ENCODE data around the gene DPF1. TPM values are rescaled to one million over a fixed set of nuclear protein-coding genes. Genes with fewer than 3 reads are reported as not detected.

Gene DPF1
- total RNA-seq, 1 donor from 2014 or later: 4.8 TPM

GRCh38 chr19:38223119-38223523 lies 901 bp downstream of the DPF1 start:
- Mint-ChIP-seq H3K36me3 (ENCODE audit: insufficient read depth) (peaks cover 3% of the 10 kb centered on the region), H3K4me1 (ENCODE audit: low read depth) (peaks cover 16% of the 10 kb centered on the region), H3K4me3 (ENCODE audit: low read depth) (peak overlapping the region; percentile 76), H3K9me3 (ENCODE audit: low read depth) (no peaks in the 10 kb centered on the region), H3K27ac (peak overlapping the region; percentile 1), H3K27me3 (peaks cover 32% of the 10 kb centered on the region)
- TF ChIP-seq CTCF (IDR thresholded peaks at IDR 0.05; ENCODE audit: unreplicated experiment): no peak
- DNase-seq (ENCODE audit: low spot score, unreplicated experiment): no peak

DNA sequence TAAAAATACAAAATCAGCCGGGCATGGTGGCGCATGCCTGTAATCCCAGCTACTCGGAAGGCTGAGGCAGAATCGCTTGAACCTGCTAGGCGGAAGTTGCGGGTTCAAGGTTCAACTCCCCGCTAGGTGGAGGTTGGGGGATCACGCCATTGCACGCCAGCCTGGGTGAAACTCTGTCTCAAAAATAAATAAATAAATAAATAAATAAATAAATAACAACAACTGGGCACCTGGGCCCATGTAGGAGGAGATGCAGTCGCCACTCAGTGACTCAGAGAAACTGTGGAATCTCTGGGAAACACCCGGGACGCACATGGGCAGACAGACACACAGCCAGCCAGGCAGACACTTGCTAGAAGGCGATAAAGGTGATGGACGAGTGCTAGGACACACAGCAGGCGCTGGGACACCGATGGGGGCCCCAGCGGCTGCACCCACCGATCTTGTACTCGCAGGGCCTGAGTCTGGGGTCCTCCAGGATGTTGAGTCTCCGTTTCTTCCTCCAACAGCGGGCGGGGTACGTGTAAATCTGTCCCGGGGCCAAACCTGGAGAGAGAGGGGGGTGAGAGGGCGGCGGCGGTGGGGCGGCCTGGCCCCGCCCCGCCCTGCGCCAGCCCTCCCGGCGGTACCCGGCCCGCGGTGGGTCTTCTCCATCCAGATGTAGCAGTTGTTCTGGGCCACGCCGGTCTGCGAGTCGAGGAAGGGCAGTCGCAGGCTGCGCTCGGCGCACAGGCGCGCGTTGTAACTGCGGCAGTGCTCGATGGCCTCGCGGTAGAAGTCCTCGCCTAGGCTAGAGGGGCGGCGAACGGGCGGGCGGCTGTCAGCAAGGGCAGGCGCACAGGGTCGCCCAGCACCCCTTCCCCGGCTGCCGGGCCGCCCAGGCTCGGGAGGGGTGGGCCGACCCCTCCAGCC lies 1.8 kb downstream of the DPF1 start:
- Mint-ChIP-seq H3K4me1 (ENCODE audit: low read depth) (peaks cover 9% of the 10 kb centered on the region), H3K9me3 (ENCODE audit: low read depth) (no peaks in the 10 kb centered on the region), H3K27ac (no peak overlapping the region), H3K27me3 (peaks cover 24% of the 10 kb centered on the region), H3K36me3 (ENCODE audit: insufficient read depth) (peaks cover 3% of the 10 kb centered on the region), H3K4me3 (ENCODE audit: low read depth) (no peak overlapping the region)
- no peak for DNase-seq (ENCODE audit: low spot score, unreplicated experiment)
- TF ChIP-seq CTCF (IDR thresholded peaks at IDR 0.05; ENCODE audit: unreplicated experiment): no peak

DNA sequence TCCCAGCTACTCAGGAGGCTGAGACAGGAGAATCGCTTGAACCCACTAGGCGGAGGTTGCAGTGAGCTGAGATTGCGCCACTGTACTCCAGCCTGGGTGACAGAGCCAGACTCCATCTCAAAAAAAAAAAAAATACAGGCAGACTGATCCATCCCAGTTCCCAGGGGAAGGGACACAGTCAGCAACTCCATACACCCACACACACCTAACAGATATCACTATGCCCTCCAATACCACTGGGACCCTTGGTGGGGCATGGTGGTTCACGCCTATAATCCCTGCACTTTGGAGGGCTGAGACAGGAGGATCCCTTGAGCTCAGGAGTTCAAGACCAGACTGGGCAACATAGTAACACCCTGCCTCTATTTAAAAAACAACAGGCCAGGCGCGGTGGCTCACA lies 2.6 kb downstream of the DPF1 start:
- no peak overlapping the region for H3K4me3 Mint-ChIP-seq (ENCODE audit: low read depth)
- H3K27me3 Mint-ChIP-seq: peaks cover 17% of the 10 kb centered on the region
- H3K4me1 Mint-ChIP-seq (ENCODE audit: low read depth): peaks cover 8% of the 10 kb centered on the region
- no peak overlapping the region for H3K27ac Mint-ChIP-seq
- peaks cover 3% of the 10 kb centered on the region for H3K36me3 Mint-ChIP-seq (ENCODE audit: insufficient read depth)
- no peak for TF ChIP-seq CTCF (IDR thresholded peaks at IDR 0.05; ENCODE audit: unreplicated experiment)
- no peaks in the 10 kb centered on the region for H3K9me3 Mint-ChIP-seq (ENCODE audit: low read depth)
- no peak for DNase-seq (ENCODE audit: low spot score, unreplicated experiment)

GRCh38 chr19:38219221-38219620 lies 4.8 kb downstream of the DPF1 start:
- H3K4me1 Mint-ChIP-seq (ENCODE audit: low read depth): peaks cover 5% of the 10 kb centered on the region
- H3K27me3 Mint-ChIP-seq: peaks cover 13% of the 10 kb centered on the region
- no peak for DNase-seq (ENCODE audit: low spot score, unreplicated experiment)
- H3K4me3 Mint-ChIP-seq (ENCODE audit: low read depth): no peak overlapping the region
- no peak for TF ChIP-seq CTCF (IDR thresholded peaks at IDR 0.05; ENCODE audit: unreplicated experiment)
- peaks cover 4% of the 10 kb centered on the region for H3K36me3 Mint-ChIP-seq (ENCODE audit: insufficient read depth)
- no peak overlapping the region for H3K27ac Mint-ChIP-seq
- no peaks in the 10 kb centered on the region for H3K9me3 Mint-ChIP-seq (ENCODE audit: low read depth)

- H3K4me3 Mint-ChIP-seq (ENCODE audit: low read depth): no peak overlapping the region
- H3K4me1 Mint-ChIP-seq (ENCODE audit: low read depth): peaks cover 3% of the 10 kb centered on the region
- peaks cover 9% of the 10 kb centered on the region for H3K27me3 Mint-ChIP-seq
- no peak for TF ChIP-seq CTCF (IDR thresholded peaks at IDR 0.05; ENCODE audit: unreplicated experiment)
- DNase-seq (ENCODE audit: low spot score, unreplicated experiment): no peak
- H3K36me3 Mint-ChIP-seq (ENCODE audit: insufficient read depth): peaks cover 5% of the 10 kb centered on the region
- no peaks in the 10 kb centered on the region for H3K9me3 Mint-ChIP-seq (ENCODE audit: low read depth)
- peak overlapping the region; percentile 29 for H3K27ac Mint-ChIP-seq
These were observed 5.8 kb downstream of the DPF1 start for GRCh38 chr19:38218204-38218603.

Data from progenitor cell of endocrine pancreas (in vitro differentiated cells).